ENCODE measurements around the gene MCF2L. TPM values are rescaled to one million over a fixed set of nuclear protein-coding genes. Genes with fewer than 3 reads are reported as not detected.

MCF2L gene
- total RNA-seq, 2 donors from 2014 or later, result 0.56 to 0.74 TPM

GRCh38 chr13:113115363-113116205 lies 146.6 kb downstream of the MCF2L start:
- Mint-ChIP-seq H3K36me3 (no peaks in the 10 kb centered on the region), H3K9me3 (no peaks in the 10 kb centered on the region), H3K4me1 (ENCODE audit: low read depth in 2 of 2) (no peaks in the 10 kb centered on the region), H3K27ac (no peak overlapping the region), H3K4me3 (no peak overlapping the region), H3K27me3 (no peaks in the 10 kb centered on the region)
- ATAC-seq, result no peak
- DNase-seq (ENCODE audit: low spot score), result no peak

GRCh38 chr13:113116206-113116800 lies 147.3 kb downstream of the MCF2L start:
- Mint-ChIP-seq H3K4me3 (no peak overlapping the region), H3K36me3 (no peaks in the 10 kb centered on the region), H3K4me1 (ENCODE audit: low read depth in 2 of 2) (no peaks in the 10 kb centered on the region)

GRCh38 chr13:113116871-113117271 lies 147.9 kb downstream of the MCF2L start:
- H3K36me3 Mint-ChIP-seq, result no peaks in the 10 kb centered on the region
- H3K4me3 Mint-ChIP-seq, result no peak overlapping the region
- no peaks in the 10 kb centered on the region for H3K27me3 Mint-ChIP-seq
- no peaks in the 10 kb centered on the region for H3K4me1 Mint-ChIP-seq (ENCODE audit: low read depth in 2 of 2)
- no peak for ATAC-seq
- no peak overlapping the region for H3K27ac Mint-ChIP-seq
- no peaks in the 10 kb centered on the region for H3K9me3 Mint-ChIP-seq
- no peak for DNase-seq (ENCODE audit: low spot score)

More at GRCh38 chr13:113116206-113116800, 147.3 kb downstream of the MCF2L start:
- H3K27me3 Mint-ChIP-seq, result no peaks in the 10 kb centered on the region
- no peak overlapping the region for H3K27ac Mint-ChIP-seq
- ATAC-seq (no peak), DNase-seq (ENCODE audit: low spot score) (no peak)
- no peaks in the 10 kb centered on the region for H3K9me3 Mint-ChIP-seq

- Mint-ChIP-seq H3K36me3 (no peaks in the 10 kb centered on the region), H3K4me1 (ENCODE audit: low read depth in 2 of 2) (no peaks in the 10 kb centered on the region), H3K27me3 (no peaks in the 10 kb centered on the region), H3K9me3 (no peaks in the 10 kb centered on the region), H3K27ac (no peak overlapping the region), H3K4me3 (no peak overlapping the region)
- ATAC-seq, result no peak
- no peak for DNase-seq (ENCODE audit: low spot score)
Observed at GRCh38 chr13:113117335-113117872, 148.4 kb downstream of the MCF2L start.

GRCh38 chr13:113117911-113118260 lies 148.9 kb downstream of the MCF2L start:
- no peak for DNase-seq (ENCODE audit: low spot score)
- Mint-ChIP-seq H3K9me3 (no peaks in the 10 kb centered on the region), H3K27ac (no peak overlapping the region), H3K36me3 (no peaks in the 10 kb centered on the region), H3K4me3 (no peak overlapping the region), H3K27me3 (peaks cover 0 to under 1% of the 10 kb centered on the region in 2 donors), H3K4me1 (ENCODE audit: low read depth in 2 of 2) (no peaks in the 10 kb centered on the region)
- no peak for ATAC-seq

- H3K4me3 Mint-ChIP-seq, result no peak overlapping the region
- H3K9me3 Mint-ChIP-seq, result no peaks in the 10 kb centered on the region
- DNase-seq (ENCODE audit: low spot score) (no peak), ATAC-seq (no peak)
- H3K27me3 Mint-ChIP-seq, result peaks cover 0 to 3% of the 10 kb centered on the region in 2 donors
- H3K36me3 Mint-ChIP-seq, result no peaks in the 10 kb centered on the region
- no peaks in the 10 kb centered on the region for H3K4me1 Mint-ChIP-seq (ENCODE audit: low read depth in 2 of 2)
- no peak overlapping the region for H3K27ac Mint-ChIP-seq
Observed at GRCh38 chr13:113118261-113119021, 149.4 kb downstream of the MCF2L start.

GRCh38 chr13:113119166-113119821 lies 150.3 kb downstream of the MCF2L start:
- H3K4me3 Mint-ChIP-seq, result no peak overlapping the region
- no peaks in the 10 kb centered on the region for H3K9me3 Mint-ChIP-seq
- H3K27me3 Mint-ChIP-seq, result peaks cover 0 to 3% of the 10 kb centered on the region in 2 donors
- H3K27ac Mint-ChIP-seq, result no peak overlapping the region
- H3K4me1 Mint-ChIP-seq (ENCODE audit: low read depth in 2 of 2), result no peaks in the 10 kb centered on the region
- ATAC-seq, result no peak
- H3K36me3 Mint-ChIP-seq, result no peaks in the 10 kb centered on the region
- DNase-seq (ENCODE audit: low spot score), result no peak

GRCh38 chr13:113119822-113120189 lies 150.8 kb downstream of the MCF2L start:
- Mint-ChIP-seq H3K9me3 (no peaks in the 10 kb centered on the region), H3K27ac (no peak overlapping the region), H3K27me3 (peaks cover 0 to 3% of the 10 kb centered on the region in 2 donors), H3K4me1 (ENCODE audit: low read depth in 2 of 2) (no peaks in the 10 kb centered on the region), H3K36me3 (no peaks in the 10 kb centered on the region), H3K4me3 (no peak overlapping the region)
- no peak for DNase-seq (ENCODE audit: low spot score)
- no peak for ATAC-seq

GRCh38 chr13:113120300-113121182 lies 151.5 kb downstream of the MCF2L start:
- H3K27ac Mint-ChIP-seq, result no peak overlapping the region
- H3K27me3 Mint-ChIP-seq, result peaks cover 0 to 3% of the 10 kb centered on the region in 2 donors
- no peak overlapping the region for H3K4me3 Mint-ChIP-seq
- DNase-seq (ENCODE audit: low spot score) (no peak), ATAC-seq (no peak)
- no peaks in the 10 kb centered on the region for H3K36me3 Mint-ChIP-seq
- no peaks in the 10 kb centered on the region for H3K9me3 Mint-ChIP-seq
- no peaks in the 10 kb centered on the region for H3K4me1 Mint-ChIP-seq (ENCODE audit: low read depth in 2 of 2)

- no peaks in the 10 kb centered on the region for H3K9me3 Mint-ChIP-seq
- DNase-seq (ENCODE audit: low spot score), result no peak
Observed at GRCh38 chr13:113121183-113121927, 152.3 kb downstream of the MCF2L start.

GRCh38 chr13:113121928-113122471 lies 153.0 kb downstream of the MCF2L start:
- Mint-ChIP-seq H3K27ac (no peak overlapping the region), H3K36me3 (no peaks in the 10 kb centered on the region), H3K4me1 (ENCODE audit: low read depth in 2 of 2) (no peaks in the 10 kb centered on the region), H3K9me3 (no peaks in the 10 kb centered on the region), H3K4me3 (no peak overlapping the region), H3K27me3 (peaks cover 4 to 5% of the 10 kb centered on the region in 2 donors)
- ATAC-seq (no peak), DNase-seq (ENCODE audit: low spot score) (no peak)

More at GRCh38 chr13:113121183-113121927, 152.3 kb downstream of the MCF2L start:
- no peaks in the 10 kb centered on the region for H3K4me1 Mint-ChIP-seq (ENCODE audit: low read depth in 2 of 2)
- H3K4me3 Mint-ChIP-seq, result no peak overlapping the region
- ATAC-seq, result no peak
- no peak overlapping the region for H3K27ac Mint-ChIP-seq
- H3K27me3 Mint-ChIP-seq, result peaks cover 0 to 4% of the 10 kb centered on the region in 2 donors
- no peaks in the 10 kb centered on the region for H3K36me3 Mint-ChIP-seq
